GM18520 (cell line): ENCODE results near the gene SIN3A.

Experiments
- ATAC-seq: cut with Tn5 transposase; IDR thresholded peaks from one replicate; pipeline ENCODE4 v1.9.1; 2021; ENCODE audit not compliant: unreplicated experiment

Gene SIN3A

DNA sequence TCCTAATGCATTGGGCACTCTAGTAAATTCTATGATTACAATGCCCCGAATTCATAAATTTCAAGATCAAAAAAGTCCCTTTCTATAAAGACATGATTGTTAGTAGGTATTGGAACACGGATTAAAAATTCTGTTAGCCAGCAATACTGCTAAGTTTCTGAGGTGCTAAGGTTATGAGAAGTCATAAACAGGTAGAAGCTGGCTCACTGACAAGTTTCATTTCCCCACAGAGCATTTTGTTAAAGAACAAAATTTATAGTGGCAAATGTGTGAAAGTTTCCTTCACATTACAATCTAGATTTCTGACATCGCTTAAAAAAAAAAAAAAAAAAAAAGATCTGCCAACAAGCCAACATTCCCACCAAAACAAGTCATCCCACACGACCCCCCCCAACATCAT is 70.7 kb downstream of the SIN3A start:
- ATAC-seq = no peak

DNA sequence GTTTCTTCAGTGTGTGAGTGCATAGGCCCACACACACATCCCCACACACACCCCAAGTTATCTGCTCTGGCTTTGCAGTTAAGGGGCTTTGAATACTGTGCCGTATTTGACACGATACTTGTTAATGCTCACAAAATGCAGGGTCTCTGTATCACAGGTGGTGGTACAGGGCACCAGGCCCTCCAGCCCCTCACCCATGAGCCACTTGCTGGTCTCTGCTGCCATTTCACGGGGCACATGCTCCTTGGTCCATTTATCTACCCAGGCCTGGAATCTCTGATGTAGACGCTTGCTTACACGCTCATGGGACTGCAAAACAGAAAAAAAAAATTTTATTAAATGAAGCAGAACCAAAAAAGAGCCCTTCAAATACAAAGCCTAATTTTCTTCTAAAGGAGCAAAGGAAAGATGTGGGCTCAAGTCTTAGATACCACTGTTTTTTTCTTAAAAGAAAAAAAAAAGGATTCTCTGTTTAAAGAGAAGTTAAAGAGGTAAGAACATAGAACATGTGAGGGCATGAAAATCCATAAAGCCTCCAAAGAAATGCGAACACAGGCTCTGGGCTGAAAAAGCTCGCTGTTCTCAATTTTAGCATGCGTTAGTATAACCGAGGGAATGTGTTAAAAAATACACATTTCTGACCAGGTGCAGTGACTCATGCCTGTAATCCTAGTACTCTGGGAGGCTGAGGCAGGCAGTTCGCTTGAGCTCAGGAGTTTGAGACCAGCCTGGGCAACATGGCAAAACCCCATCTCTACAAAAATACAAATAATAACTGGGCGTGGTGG is 79.4 kb downstream of the SIN3A start:
- ATAC-seq = no peak

DNA sequence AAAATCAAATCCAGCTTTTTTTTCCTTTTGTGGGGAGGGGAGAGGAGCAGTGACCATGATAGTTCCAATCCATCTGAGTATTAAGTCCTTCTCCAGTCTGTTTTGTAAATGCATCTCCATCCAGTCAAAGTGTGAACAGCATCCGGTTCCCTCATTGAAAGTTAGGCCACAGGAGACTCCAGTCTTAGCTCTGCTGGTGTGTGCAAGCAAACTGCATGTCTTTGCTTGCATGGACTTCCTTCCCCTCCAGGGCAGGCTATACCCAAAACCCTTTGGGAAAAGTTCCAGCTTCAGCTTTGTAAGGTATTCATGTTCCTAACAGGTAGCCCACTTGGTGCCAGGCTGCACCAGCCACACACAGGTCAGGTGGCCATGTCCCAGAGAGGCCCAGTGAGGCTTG is 80.0 kb downstream of the SIN3A start:
- no peak for ATAC-seq

DNA sequence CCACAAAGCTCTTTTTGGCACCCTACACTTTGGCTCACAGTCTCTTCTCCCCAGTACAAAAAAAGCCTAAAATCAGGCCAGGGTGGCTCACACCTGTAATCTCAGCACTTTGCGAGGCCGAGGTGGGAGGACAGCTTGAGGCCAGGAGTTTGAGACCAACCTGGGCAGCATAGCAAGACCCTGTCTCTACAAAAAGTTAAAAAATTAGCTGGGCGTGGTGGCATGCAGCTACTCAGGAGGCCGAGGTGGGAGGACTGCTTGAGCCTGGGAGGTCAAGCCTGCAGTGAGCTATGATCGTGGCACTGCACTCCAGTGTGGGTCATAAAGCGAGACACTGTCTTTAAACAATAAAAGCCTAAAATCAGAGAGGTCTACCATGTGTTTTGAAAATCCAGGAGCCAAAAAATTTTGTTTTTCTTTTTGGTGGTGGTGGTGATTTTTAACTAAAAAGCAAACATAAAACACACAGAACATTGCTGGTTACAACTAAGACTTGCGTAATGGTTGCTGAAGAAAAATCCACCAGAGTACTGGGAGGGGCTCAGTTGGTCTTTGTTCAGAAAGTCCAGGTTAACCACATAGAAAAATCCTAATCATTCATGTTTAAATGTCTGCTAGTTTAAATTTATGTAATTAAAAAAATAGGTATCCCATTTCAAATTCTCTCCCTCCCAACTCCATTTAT is 81.5 kb downstream of the SIN3A start:
- no peak for ATAC-seq

DNA sequence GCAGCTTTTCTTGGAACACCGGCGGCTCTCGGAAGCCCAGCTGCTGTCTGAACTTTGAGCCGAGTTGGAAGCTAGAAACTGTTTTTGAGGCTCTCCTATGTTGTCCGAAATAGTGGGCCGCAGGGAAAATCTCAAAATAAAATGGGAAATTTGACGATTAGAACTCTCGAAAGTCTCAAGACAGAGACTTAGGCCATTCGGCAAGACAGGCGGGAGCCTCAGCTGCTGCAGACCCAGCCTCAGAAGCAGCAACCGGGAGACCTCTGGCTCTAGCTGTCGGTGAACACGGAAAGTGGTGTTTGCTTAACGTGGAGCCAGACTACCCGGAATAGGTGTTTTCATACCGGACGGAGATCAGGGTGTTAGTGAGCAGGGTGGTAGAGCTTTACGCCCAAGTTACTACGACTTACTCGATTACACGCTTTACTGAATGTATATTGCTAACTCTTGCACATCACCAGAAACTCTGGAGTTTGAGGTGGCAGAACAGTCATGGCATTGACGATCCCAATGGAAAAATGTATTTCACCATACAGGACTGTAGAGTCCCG is 82.7 kb downstream of the SIN3A start:
- ATAC-seq = no peak

DNA sequence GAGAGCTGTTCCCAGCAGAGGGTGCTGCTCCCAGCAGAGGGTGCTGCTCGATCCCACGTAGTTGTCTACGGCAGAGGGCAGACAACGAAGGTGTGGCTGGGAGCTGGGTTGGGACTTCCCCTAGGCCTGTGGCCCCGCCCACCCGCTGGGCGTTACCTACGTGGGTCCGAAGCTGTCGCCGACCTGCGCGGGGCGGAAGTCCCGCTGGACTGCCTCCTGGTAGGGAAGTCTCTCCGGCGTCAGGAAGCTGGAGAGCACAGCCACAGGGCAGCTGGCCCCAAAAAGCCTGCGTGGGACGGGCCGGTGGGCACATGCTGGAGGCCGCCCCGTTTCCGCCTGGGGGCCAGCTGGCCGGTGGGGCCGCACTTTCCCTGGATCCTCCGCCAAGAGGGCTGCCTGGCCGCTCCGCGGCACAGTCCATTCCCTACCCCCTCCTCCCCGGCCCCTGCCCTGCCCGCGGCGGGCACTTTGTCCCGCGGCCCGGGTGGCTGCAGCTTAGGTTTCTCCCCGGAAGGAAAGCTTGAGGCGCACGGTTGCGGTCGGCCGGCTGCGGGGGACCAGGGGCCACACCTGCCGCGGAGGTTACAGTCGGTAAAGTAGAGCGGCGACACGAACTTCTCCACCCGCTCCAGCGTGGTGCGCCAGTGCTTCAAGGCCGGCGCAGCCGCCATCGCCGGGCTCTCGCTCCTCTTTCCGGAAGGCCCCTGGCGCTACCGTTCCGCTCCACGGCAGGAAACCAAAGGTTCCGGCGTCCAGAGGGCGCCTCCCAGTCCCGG is 83.4 kb downstream of the SIN3A start, which contains the start of gene MAN2C1:
MAN2C1 (minus strand) TSS at position 695 of the 776 bp plus-strand sequence; CDS start at position 671, 24 bp downstream.
- peak; percentile 83 for ATAC-seq

DNA sequence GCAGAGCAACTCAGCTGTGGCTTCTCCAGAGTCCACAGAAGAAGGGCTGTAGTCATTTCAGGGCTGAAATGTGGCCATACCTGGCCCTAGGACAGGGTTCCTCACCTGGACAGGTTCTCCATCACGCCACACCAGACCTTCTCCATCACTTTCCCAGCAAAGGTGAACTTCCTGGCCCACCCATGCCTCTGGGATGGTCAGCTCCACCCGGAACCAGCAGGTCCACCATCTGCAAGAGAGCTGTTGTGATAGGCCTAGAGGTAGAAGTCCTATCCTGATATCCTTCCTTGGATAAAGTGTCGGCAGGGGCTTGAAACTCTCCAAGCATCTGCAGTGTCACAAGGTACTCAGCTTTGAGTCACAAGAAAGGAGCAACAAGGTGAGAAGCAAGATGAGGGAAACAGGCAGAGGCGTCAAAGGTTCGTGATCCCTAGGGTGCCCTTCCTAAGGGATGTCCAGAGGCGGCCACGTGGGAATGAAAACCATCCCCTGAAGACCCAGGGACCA is 84.0 kb downstream of the SIN3A start:
- ATAC-seq = no peak

DNA sequence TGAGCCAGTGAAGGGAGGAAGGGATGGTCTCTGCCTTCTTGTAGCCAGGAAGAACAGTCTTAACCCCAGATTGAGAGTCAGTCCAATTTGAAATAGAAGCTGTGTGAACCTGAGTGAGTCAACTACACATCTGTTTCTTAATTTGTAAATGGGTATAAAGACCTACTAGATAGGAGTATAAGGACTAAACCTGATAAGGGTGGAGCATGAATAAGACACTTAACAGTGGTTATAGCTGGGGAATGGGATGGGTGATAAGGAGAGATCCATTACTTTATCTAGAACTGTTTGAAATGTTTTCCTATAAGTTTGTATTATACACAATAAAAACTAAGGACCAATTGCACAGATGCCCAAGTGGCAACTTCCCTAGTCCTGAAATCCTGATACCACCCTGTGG is 84.5 kb downstream of the SIN3A start:
- ATAC-seq = no peak

DNA sequence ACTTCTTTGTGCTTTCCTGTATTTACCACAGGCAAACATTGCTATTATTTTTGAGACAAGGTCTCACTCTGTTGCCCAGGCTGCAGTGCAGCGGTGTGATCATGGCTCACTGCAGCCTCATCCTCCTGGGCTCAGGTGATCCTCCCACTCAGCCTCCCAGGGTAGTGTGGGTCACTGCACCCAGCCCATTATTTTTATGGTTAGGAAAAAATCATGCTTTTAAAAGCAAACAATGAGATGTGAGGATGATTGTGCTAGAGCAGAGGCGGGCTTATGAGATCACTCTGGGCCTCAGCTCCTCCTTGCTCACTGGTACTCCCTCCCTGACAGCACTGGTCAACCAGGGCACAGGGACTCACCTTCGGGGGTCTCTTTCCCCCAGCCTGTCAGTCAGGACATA is 85.3 kb downstream of the SIN3A start:
- no peak for ATAC-seq

DNA sequence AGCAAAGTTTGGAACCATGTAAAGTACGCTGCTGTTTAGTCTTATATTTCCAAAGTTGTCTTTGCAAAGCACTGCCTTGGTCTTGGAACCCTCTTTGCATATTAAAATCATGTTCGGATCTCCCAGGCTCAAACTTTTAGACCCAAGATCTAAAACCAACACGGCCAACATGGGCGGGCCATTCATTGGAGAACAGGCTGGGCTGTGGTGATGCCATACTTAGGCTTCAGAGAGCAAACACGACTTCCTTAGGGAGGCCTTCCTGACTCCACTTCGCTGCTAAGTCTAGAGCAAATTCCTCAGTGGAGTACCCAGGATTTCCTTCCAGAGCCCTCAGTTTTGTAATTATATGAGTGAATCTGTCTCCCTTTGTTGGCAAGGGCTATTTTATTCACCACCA is 86.6 kb downstream of the SIN3A start:
- no peak for ATAC-seq

DNA sequence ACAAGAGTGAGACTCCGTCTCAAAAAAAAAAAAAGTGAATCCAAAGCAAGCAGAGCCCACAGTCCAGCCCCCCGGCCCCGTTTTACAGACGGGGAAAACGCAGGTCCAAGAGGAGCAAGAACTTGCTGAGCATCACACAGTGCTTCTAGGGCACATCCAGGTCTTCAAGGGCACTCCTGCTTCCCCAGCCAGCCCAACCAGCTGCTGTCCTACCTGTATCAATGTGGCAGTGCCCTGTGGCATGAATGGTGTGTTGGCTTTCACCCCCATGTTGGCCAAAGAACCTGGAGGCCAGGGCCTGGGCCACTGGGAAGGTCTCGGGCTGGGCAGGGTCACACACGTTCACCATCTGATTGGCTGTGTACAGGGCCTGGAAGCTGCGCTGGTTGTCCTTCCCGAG is 87.7 kb downstream of the SIN3A start:
- ATAC-seq = no peak

DNA sequence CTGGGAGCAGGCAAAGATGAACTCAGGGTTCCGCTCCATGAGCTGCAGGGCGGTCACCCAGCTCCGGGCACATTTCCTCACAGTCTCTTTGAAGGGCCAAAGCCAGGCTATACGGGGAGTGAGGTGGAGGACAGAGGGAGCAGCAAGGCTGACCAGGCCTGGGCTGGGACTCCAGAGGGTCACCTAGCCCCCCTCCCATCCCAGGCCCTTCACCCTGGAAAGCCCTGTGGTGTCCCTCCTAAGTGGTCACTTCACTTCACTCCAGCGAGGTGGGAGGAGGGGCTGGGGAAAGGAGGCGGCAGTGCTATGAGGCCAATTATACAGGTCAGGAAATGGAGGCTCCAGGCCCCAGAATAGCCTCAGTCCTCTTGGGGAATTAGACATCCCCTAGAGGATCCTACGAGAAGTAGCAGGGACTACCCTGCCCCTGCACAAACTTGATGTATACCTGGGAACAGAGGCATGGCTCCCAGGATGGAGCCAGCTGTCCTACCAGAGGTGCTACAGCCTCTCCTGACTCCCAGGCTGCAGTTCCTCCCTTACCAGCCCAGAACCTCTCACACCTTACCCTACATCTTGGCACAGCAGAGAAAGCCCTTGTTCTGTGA is 88.7 kb downstream of the SIN3A start:
- ATAC-seq = no peak

DNA sequence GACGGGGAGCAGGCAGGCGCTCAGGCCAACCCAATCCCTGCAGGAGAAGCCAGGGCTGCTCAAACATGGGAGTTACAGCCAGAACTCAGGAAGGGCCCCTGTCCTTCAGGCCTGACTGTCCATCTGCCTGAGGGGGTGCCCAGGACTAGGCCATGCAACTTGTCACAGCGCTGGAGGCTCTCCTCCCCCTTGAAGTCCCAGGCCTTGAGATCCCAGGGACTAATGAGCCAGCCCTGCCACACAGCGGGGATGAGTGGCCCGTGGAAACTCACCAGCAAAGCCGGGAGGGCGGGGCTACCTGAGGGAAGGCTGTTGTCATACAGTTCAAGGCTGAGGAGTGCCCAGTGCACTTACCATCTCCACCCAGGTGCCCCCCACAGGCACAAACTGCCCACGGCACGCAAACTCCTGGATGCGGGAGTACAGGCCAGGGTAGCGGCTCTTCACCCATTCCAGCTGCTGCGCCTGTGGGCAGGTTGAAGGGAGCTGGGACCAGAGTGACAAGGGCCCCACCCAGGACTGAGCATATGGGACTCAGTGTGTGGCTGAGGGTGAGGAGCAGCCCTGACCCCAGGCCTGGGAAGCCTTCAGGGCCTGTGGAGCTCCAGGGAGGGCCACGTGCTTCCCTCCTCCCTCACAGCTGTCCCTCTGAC is 89.4 kb downstream of the SIN3A start:
- no peak for ATAC-seq

DNA sequence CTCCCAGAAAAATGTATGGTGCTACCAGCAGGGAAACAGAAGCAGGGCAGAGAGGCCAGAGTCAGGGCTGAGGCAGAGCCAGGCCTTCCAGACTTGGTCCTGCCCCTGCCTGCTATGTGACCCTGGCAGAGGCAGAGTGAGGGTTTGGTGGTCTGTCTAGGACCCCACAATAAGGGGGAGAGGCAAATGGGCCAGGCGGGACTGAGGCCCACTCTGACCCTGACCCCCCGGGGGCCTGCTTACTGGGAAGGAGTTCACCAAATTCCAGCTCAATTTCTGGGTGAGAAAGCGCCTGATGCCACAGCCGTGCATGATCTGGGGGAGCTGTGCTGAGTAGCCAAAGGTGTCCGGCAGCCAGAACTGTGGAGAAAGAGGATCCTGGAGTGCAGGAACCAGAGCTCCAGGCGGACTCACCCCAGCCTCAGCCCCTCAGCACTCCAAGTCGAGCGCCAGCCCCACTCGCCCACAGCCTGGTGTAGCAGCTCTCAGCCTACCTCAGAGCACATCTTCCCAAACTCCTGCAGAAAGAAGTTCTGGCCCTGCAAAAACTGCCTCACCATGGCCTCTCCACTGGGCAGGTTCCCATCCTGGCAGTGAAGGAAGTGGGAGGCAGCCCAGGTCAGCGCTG is 90.0 kb downstream of the SIN3A start:
- no peak for ATAC-seq

DNA sequence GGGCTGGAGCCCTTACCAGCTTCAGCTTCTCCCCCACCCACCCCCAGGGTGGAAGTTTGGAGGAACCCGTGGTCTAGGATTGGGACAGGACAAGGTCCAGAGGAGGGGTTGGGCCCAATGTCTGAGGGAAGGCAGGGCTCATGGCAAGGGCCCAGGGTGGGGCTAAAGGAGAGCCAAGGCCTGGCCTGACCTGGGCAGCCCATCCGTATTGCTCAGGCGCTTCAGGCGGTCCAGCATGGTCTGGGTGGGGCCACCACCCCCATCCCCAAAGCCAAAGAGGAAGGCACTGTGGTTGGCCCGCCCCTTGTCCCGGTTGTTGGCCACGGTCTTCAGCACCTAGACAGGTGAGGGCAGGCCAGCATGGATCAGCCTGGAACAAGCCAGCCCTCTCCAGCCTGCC is 90.6 kb downstream of the SIN3A start:
- no peak for ATAC-seq

DNA sequence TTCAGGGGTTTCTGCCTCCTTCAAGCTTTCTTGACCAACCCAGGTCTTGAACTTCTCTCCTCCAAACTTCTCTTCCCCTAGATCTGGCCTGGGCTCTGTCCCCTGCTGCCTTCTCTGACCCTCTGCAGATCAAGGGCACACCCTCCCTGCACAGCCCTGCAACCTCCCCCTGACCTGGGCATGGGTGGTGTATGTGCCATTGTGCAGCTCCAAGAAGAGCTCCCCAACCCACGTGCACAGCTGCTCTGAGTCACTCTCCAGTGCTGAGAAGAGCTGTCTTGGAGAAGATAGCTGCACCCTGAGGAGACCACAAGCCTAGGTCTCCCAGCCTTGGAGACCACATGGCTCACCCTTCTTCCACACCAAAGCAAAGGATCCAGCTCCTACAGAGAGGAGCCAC is 91.1 kb downstream of the SIN3A start:
- ATAC-seq = no peak

DNA sequence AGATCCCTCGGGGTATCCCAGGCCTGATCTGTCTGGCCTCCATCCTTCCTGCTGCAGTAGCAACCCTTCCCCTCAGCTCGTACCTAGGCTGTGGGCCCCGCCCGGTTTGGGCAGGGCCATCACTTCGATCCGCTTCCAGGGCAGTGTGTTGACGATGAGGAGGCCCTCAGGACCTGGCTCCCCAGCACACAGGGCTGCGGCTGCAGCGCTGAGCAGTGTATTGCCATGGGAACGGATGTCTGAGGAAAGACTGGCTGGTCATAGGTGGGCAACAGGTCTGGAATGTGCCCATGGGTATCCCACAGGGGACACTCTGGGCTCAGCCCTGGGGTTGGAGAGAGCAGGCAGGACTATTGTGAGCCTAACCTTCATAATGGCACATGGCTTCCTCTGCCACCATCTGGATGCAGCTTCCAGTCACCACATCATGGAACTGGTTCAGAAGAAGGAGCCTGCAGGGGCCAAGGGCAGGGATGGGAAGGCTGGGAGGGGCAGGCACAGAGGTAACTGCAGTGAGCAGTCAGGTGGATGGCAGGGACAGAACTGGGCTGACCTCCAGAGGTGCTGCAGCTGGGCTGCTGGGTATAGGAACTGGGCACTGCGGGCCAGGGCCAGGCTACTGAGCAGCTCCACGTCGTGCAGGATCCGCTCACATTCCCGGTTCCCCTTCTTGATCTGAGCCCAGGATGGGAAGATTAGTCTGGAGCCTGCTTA is 91.8 kb downstream of the SIN3A start:
- no peak for ATAC-seq

DNA sequence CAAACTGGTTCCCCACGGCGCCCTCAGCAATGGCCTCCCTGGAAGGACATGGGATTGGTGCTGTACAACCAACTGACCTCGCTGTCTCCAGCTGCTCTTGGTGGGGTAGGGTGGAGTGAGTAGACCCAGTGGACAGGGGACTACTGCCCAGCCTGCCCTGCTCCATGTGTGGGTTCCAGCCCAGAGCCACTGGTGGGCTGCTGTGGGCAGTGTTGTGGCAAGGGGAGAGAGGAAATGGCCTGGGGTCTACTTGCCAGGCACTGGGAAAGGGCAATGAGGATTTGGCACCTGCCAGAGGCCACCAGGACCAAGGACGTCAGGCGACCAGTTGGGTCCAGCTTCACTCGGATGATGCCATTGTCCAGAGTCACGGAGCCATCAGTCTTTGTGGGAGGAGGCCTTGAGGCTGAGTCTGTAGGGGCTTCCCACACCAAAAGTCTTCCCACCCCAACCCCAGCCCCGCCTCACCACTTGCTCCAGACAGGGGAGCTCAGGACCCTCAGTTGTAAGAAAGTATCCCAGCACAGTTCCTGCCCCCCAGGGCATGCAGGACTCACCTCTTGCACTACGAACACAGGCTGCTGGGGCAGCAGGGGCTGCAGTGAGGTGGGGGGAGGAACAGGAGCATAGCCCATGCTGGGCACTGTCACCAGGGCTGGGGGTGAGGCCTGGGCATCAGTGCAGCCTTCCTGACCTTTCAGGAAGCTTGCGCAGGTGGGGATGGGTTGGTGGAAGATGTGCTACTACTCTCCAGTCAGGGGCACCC is 92.5 kb downstream of the SIN3A start:
- ATAC-seq = no peak
